HepG2 (cell line): ENCODE data around the gene PCBD2. TPM values are rescaled to one million over a fixed set of nuclear protein-coding genes. Genes with fewer than 3 reads are reported as not detected.

ENCODE experiments used
- SP1 ChIP-seq, 2 experiments: fragments of 450-650 bp in 1 of 2; sonication (generic) in 1 of 2; formaldehyde crosslinking in 1 of 2; IDR thresholded peaks; 2 replicates each; pipeline versions ENCODE4 v1.4.0 to v1.6.1; 2016 to 2020; ENCODE audit warnings: missing genetic modification reagents in 1 of 2
- TMF1 ChIP-seq: sonication (generic); formaldehyde crosslinking; IDR thresholded peaks from 2 replicates; pipeline ENCODE4 v1.8.1; 2022; ENCODE audit warnings: low read depth, missing genetic modification reagents
- ZNF136 ChIP-seq: sonication (generic); formaldehyde crosslinking; IDR thresholded peaks from 2 replicates; pipeline ENCODE4 v1.8.1; 2022; ENCODE audit warnings: low read depth, mild to moderate bottlenecking, moderate library complexity, missing genetic modification reagents
- ZNF605 ChIP-seq: sonication (generic); formaldehyde crosslinking; IDR thresholded peaks from 2 replicates; pipeline ENCODE4 v1.8.0; 2022; ENCODE audit warnings: mild to moderate bottlenecking, missing genetic modification reagents
- polyA plus RNA-seq, 8 experiments: library from polyadenylated mRNA; depleted of rRNA in 3 of 8; stranded (reverse) in 7 of 8; unstranded in 1 of 8; fragments of >200 nt; fragmentation: Illumina TruSeq in 4 of 8; extraction: Trizol in 4 of 8; gene quantifications; 2 replicates each; pipeline versions ENCODE4 v1.2.1 to v1.2.3, GENCODE V29; 2011 to 2016; ENCODE audit warnings: low read depth in 4 of 8, missing spikeins in 1 of 8, mixed read lengths in 1 of 8; ENCODE audit not compliant: insufficient read depth in 1 of 8
- total RNA-seq, 5 experiments: library from RNA; depleted of rRNA; stranded (reverse); fragments of >200 nt; fragmentation: Illumina TruSeq; extraction: Trizol; gene quantifications; 2 replicates each; pipeline ENCODE4 v1.2.3, GENCODE V29; 2016; ENCODE audit warnings: low read depth in 1 of 5
- TF ChIP-seq, protein P1 (sequence below): sonication (generic); formaldehyde crosslinking; IDR thresholded peaks from 2 replicates; pipeline ENCODE4 v1.4.0; 2020; ENCODE audit warnings: missing genetic modification reagents
- TF ChIP-seq, protein P2 (sequence below): IDR thresholded peaks from 2 replicates; pipeline ENCODE4 v1.6.1; 2012; ENCODE audit warnings: low read length, improper control_type of control experiment
- TF ChIP-seq, protein P3 (sequence below): IDR thresholded peaks from 2 replicates; pipeline ENCODE4 v1.6.1; 2016; ENCODE audit warnings: missing compliant biosample characterization, missing genetic modification reagents, borderline replicate concordance

PCBD2 gene
- total and polyA plus RNA-seq, 2 of the 13 experiments (the other 11 are each of a cell fraction or from before 2014, with no cell fraction given): 5.5 to 12.0 TPM

DNA sequence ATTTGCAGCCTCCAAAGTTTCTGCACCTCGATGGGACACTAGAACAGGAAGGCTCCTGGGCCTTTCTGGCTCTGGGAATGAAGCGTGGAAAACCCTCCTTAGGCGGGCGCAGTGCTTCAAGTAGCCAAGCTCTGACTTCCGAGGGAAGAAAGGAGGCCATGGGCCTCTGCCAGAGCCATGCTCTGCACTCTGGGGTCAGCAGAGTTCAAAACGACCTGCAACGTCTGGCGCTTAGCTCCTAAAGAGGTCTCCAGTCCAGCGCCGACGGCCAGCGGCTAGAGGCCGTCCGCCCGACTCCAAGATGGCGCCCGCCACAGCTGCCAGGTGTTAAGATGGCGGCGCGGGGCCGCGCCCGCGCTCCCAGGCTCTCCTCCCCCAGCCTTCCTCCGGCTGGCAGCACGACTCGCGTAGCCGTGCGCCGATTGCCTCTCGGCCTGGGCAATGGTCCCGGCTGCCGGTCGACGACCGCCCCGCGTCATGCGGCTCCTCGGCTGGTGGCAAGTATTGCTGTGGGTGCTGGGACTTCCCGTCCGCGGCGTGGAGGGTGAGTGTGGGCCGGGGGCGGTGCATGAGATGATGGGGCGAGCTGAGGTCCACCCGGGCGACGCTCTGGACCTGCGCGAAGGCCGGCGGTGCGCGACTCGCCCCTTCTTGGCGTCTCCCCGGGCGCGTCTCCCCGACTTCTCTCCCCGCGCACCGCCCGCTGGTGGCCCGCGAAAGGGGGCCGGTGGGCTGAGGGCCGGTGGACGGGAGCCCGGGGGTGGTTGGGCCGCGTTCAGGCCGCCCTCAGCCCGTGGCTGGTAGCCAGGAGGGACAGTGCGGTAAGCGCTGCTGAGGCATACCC is 30.7 kb upstream of the PCBD2 start, which contains the start of gene TXNDC15 (continued):
- TF ChIP-seq, protein P1, sequence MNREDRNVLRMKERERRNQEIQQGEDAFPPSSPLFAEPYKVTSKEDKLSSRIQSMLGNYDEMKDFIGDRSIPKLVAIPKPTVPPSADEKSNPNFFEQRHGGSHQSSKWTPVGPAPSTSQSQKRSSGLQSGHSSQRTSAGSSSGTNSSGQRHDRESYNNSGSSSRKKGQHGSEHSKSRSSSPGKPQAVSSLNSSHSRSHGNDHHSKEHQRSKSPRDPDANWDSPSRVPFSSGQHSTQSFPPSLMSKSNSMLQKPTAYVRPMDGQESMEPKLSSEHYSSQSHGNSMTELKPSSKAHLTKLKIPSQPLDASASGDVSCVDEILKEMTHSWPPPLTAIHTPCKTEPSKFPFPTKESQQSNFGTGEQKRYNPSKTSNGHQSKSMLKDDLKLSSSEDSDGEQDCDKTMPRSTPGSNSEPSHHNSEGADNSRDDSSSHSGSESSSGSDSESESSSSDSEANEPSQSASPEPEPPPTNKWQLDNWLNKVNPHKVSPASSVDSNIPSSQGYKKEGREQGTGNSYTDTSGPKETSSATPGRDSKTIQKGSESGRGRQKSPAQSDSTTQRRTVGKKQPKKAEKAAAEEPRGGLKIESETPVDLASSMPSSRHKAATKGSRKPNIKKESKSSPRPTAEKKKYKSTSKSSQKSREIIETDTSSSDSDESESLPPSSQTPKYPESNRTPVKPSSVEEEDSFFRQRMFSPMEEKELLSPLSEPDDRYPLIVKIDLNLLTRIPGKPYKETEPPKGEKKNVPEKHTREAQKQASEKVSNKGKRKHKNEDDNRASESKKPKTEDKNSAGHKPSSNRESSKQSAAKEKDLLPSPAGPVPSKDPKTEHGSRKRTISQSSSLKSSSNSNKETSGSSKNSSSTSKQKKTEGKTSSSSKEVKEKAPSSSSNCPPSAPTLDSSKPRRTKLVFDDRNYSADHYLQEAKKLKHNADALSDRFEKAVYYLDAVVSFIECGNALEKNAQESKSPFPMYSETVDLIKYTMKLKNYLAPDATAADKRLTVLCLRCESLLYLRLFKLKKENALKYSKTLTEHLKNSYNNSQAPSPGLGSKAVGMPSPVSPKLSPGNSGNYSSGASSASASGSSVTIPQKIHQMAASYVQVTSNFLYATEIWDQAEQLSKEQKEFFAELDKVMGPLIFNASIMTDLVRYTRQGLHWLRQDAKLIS: no peak
- peak; percentile 89 for TF ChIP-seq ZNF605
- peak; percentile 57; the same call in 1 of the 2 replicates for TF ChIP-seq TMF1 (CRISPR knock-in tag)
- TF ChIP-seq, protein P2, sequence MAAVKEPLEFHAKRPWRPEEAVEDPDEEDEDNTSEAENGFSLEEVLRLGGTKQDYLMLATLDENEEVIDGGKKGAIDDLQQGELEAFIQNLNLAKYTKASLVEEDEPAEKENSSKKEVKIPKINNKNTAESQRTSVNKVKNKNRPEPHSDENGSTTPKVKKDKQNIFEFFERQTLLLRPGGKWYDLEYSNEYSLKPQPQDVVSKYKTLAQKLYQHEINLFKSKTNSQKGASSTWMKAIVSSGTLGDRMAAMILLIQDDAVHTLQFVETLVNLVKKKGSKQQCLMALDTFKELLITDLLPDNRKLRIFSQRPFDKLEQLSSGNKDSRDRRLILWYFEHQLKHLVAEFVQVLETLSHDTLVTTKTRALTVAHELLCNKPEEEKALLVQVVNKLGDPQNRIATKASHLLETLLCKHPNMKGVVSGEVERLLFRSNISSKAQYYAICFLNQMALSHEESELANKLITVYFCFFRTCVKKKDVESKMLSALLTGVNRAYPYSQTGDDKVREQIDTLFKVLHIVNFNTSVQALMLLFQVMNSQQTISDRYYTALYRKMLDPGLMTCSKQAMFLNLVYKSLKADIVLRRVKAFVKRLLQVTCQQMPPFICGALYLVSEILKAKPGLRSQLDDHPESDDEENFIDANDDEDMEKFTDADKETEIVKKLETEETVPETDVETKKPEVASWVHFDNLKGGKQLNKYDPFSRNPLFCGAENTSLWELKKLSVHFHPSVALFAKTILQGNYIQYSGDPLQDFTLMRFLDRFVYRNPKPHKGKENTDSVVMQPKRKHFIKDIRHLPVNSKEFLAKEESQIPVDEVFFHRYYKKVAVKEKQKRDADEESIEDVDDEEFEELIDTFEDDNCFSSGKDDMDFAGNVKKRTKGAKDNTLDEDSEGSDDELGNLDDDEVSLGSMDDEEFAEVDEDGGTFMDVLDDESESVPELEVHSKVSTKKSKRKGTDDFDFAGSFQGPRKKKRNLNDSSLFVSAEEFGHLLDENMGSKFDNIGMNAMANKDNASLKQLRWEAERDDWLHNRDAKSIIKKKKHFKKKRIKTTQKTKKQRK: no peak
- 0 out of 2 replicates have a peak, but pooled peaks have one; percentile 20 for TF ChIP-seq ZNF136 (CRISPR knock-in tag)
- no peak for TF ChIP-seq SP1 (IDR thresholded peaks at IDR 0.05)
- TF ChIP-seq SP1 (CRISPR knock-in tag; IDR thresholded peaks at IDR 0.05): 0 out of 2 replicates have a peak, but pooled peaks have one; percentile 20
- TF ChIP-seq, protein P3, sequence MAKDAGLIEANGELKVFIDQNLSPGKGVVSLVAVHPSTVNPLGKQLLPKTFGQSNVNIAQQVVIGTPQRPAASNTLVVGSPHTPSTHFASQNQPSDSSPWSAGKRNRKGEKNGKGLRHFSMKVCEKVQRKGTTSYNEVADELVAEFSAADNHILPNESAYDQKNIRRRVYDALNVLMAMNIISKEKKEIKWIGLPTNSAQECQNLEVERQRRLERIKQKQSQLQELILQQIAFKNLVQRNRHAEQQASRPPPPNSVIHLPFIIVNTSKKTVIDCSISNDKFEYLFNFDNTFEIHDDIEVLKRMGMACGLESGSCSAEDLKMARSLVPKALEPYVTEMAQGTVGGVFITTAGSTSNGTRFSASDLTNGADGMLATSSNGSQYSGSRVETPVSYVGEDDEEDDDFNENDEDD (CRISPR knock-in tag): peak; percentile 66; the same call in 1 of the 2 replicates
